Sciatic nerve (tissue), 2 donors: Measurements from ENCODE around the gene CAPN8. TPM values are rescaled to one million over a fixed set of nuclear protein-coding genes. Genes with fewer than 3 reads are reported as not detected.
"Not testable (repeated sequence)": the region's sequence is repeated elsewhere in the genome, so short reads cannot be mapped to it uniquely, and the experiment has no call there.

ENCODE experiments used
- ATAC-seq: fragments of 200-7000 bp; cut with Tn5 transposase; one replicate; pipeline ENCODE4 v1.9.1; 2020; ENCODE audit warnings: mild to moderate bottlenecking, moderate library complexity
- DNase-seq: peaks from one replicate; pipeline ENCODE4 v3.0.0-alpha.2; 2020; ENCODE audit warnings: low spot score
- intact Hi-C: fragments of 100-400 bp; cut with DNase I; formaldehyde crosslinking; loops from one replicate; pipeline ENCODE4 v1.14.2; 2022
- total RNA-seq: library from RNA; stranded (reverse); fragmentation: NEBNext Ultra II Directional; extraction: Animal tissue kit (Norgen Biotek cat#: 25700); gene quantifications from one replicate; pipeline ENCODE4 v1.2.1, GENCODE V29; 2021
- donor health status: DM: no; HTN: no; CAD: no.
- donor health status: DM: no; HTN: no; CAD: no.

Gene CAPN8
- total RNA-seq, 1 donor from 2014 or later: not detected

DNA sequence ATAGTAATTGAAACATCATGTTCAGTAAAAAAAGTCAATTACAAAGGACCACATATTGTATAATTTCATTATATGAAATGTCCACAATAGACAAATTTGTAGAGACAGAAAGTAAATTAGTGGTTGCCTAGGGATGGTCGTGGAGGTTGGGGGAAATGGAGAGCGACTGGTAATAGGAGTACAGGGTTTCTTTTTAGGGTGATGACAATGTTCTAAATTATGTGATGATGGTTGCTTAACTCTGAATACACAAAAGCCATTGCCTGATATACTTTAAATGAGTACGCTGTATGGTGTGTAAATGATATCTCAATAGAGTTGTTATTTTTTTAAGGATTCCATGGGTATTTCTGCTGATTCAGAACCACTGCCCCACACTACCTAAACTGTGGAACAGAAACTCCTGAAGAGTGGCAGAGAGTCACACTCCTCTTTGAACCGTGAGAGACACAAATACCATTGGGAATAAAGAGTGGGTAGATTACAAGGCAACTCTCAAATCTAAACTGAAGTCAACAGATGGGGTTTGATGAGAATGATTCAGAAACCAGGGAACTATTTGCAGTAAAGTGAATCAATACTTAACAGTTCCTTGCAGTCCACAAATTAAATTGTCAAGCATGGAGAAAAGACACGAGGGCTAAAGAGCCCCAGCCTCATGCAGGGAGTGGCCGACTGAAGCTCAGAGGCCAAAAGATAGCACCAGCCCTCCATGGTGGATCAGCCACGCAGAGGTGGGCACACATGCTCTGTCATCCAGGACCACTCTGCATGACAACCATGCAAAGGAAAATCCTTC lies 118.0 kb downstream of the CAPN8 start:
- DNase-seq (no peak), ATAC-seq (no peak)
- intact Hi-C loops: no loop called here

DNA sequence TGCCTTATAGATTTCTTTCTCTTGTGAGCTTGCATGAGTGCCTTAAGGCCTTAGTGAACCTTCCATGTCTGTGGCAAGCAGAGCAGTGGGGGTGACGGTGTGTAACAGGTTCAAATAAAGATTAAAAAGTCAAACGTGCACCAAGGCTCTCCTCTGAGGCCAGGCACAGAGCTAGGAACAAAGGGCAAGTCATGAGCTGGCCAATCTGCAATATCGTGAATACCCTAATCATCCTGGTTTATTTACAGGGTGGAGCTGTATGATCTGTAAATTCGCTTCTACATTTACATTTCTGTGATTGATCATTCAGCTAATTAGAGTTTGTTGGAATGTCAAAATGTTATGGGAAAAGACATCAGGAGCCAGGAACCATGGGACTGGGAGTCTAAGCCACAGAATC lies 120.2 kb downstream of the CAPN8 start:
- intact Hi-C loops: no loop called here
- no peak for ATAC-seq
- DNase-seq: no peak

DNA sequence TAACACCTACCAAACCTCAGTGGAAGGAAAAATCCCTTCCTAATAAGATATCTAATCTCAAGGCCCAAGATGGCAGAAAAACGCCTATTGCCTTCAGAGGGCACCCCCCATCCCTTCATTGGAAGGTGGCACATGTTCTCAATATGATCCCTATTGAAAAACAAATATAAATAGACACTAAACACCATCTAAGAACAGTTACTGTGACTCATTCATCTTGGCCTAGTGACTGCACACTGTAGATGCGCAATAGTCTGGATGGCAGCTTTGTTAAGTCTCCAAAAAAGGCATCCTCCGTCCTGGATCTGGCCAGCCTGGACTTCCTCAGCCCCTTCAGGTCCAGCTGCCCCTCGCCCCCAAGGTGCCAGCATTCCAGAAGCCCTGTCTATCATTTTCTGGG lies 121.9 kb downstream of the CAPN8 start:
- ATAC-seq (no peak), DNase-seq (no peak)
- intact Hi-C loops: no loop called here

GRCh38 chr1:223542831-223543230 lies 122.7 kb downstream of the CAPN8 start:
- no peak for DNase-seq
- no peak for ATAC-seq
- intact Hi-C loops: no loop called here

- DNase-seq (no peak), ATAC-seq (no peak)
- intact Hi-C loops: no loop called here
Observed at GRCh38 chr1:223540485-223541106, 124.9 kb downstream of the CAPN8 start.

DNA sequence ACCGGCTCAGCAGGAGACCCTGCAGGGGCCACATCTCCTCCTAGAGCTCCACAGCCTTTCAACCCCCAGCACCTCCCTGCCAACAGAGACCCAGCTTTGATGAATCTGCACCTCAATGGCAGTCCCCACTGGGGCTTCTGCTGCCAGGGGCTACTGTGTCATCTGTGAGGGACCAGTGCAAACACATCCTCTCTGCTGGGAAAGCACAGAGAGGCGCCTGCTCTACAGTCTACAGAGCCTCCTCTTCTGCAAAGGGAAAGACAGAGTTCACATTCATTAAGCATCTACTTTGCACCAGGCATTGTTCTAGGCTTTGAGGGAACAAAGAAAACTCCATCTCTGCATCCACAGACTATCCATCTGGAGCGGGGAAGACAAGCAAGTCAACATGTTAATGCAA lies 125.8 kb downstream of the CAPN8 start:
- intact Hi-C loops: no loop called here
- DNase-seq: no peak
- no peak for ATAC-seq

GRCh38 chr1:223538981-223539380 lies 126.5 kb downstream of the CAPN8 start:
- ATAC-seq: no peak
- intact Hi-C loops: no loop called here

DNA sequence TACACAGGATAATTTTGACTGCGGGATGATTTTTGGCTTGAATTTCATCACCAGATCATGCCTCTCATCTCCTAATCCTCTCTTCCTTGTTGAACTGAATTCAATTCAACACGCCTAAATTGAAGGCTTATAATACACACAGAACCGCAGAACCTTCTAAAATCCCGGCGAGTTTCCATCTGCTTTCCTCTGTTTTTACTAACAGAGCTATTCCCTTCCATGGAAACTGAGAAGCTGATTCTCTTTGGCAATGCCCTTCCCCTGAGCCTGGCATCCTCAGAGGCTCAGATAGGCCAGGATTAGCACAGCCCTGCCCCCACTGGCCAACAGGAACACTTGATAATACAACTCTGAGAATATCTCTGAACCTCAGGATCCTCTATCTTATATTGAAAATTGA lies 130.2 kb downstream of the CAPN8 start:
- no peak for DNase-seq
- intact Hi-C loops: no loop called here
- no peak for ATAC-seq

More at GRCh38 chr1:223538981-223539380, 126.5 kb downstream of the CAPN8 start:
- DNase-seq: no peak

DNA sequence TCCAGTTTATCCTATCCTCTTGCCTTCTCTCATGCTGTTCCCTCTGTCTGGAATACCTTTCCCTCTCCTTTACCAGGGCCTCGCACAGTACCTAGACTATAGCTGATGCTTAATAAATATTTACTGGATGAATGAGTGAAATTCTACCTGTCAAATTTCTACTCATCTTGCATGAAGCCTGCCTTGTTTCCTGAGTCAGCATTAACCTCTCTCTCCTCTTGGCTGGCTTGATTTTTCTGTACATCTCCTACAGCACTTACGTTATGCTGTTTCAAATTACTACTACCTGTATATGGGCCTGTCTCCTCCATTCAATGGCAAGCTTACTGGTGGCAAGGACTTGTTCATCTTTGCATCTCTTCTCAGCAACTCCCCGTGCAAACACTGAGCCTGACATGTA lies 130.8 kb downstream of the CAPN8 start:
- ATAC-seq (no peak), DNase-seq (no peak)
- intact Hi-C loops: no loop called here

DNA sequence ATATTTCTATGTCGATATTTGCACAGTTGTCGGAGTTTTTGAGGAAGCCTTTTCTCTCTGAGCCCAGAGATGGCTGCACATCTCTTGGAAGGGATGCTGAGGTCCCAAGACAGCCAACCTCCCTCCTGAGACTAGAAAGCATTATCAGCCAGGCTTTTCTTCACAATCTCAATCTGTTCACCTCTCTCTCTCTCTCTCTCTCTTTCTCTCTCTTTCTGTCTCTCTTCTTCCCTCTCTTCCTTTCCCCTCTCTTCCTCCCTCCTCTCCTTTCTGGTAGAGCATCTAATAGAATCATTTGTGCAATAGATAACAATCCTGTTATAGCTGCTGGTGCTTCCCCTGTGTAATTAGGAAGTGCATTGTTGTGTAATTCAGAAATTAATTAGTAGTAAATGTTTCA lies 131.8 kb downstream of the CAPN8 start:
- DNase-seq (no peak), ATAC-seq (no peak)
- intact Hi-C loops: no loop called here

- intact Hi-C loops: no loop called here
- ATAC-seq (no peak), DNase-seq (peak; percentile 65)
Observed at GRCh38 chr1:223531742-223532341, 133.7 kb downstream of the CAPN8 start.

DNA sequence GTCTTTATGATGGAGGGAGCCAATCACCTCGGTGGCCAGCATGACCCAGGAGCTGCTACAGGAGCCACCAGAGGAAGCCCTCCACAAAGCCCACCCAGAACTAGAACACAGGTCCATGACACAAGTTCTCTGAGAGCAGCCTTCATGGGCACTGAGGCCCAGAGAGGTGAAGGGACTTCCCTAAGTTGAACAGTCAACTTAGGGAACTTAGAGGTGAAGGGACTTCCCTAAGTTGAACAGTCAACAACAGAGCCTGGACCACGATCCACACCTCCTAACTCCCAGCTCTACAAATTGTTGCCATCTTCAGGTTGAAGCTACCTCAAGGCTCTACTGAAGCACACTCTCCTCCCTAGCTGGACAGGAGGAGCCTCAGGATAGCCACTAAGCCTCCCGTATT lies 139.5 kb downstream of the CAPN8 start:
- intact Hi-C loops: no loop called here
- ATAC-seq: no peak
- DNase-seq: no peak

- intact Hi-C loops: no loop called here
- DNase-seq (no peak), ATAC-seq (no peak)
Observed at GRCh38 chr1:223525546-223525945, 140.0 kb downstream of the CAPN8 start.

DNA sequence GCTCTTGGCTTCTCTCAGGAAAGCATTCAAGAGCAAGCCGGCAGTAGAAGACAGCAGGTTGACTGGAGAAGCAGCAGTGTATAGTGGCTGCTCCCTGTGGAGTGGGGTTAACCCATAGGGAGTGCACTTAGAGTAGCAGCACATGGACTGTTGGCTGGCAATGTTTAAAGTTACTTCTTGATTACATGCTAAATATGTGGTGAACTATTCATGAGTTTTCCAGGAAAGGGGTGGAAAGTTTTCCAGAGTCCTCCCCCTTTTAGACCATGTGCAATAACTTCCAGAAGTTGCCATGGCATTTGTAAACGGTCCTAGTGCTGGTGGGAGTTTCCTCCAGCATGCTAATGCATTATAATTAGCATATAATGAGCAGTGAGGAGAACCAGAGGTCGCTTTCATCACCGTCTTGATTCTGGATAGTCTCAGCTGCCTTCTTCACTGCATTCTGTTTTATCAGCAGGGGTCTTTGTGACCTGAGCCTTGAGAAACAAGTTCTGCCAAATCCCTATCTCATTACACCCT lies 140.5 kb downstream of the CAPN8 start:
- intact Hi-C loops: no loop called here
- ATAC-seq: no peak

DNA sequence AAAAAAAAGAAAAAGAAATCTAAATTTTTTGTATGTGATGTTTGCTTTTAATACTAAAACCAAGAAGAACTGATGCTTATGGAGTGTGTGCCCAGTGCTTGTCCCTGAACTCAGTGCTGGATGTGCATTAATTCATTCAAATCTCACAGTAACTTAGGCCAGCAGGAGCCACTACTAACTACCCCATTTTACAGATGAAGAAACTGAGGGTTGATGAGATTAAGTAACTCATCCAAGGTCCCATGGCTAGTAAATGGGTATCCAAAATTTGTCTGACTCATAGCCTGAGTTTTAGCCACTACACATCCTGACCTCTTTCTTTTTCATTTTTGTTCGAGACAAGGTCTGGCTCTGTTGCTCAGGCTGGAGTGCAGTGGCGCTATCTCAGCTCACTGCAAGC lies 144.4 kb downstream of the CAPN8 start:
- intact Hi-C loops: no loop called here
- DNase-seq: no peak
- ATAC-seq: no peak

More for the DNA sequence above, 140.5 kb downstream of the CAPN8 start:
- DNase-seq: no peak

DNA sequence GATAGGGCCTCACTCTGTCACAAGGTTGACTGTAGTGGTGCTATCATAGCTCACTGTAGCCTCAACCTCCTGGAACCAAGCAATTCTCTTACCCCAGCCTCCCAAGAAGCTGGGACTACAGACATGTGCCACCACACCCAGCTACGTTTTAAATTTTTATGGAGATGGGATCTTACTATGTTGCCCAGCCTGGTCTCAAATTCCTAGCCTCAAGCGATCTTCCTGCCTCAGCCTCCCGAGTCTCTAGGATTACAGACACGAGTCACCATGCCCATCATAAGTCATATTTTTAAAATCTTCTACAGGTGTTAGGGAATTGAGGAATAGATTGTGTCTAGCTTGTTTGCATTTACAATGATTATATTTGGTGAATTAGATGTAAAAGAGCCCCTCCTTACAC lies 145.3 kb downstream of the CAPN8 start:
- intact Hi-C loops: no loop called here
- ATAC-seq (no peak), DNase-seq (no peak)

DNA sequence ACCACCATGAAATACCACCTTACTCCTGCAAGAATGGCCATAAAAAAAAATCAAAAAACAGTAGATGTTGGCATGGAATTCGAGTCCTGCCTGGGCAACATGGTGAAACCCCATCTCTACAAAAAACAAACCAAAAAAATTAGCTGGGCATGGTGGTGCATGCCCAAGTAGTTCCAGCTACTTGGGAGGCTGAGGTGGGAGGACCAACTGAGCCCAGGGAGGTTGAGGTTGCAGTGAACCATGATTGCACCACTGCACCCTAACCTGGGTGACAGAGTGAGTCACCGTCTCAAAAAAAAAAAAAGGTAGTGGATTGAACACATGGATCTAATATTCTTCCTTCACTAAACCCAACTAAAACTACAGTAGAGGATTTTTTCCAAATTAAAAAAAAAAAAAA lies 146.4 kb downstream of the CAPN8 start:
- intact Hi-C loops: no loop called here
- no peak for DNase-seq
- ATAC-seq: no peak

DNA sequence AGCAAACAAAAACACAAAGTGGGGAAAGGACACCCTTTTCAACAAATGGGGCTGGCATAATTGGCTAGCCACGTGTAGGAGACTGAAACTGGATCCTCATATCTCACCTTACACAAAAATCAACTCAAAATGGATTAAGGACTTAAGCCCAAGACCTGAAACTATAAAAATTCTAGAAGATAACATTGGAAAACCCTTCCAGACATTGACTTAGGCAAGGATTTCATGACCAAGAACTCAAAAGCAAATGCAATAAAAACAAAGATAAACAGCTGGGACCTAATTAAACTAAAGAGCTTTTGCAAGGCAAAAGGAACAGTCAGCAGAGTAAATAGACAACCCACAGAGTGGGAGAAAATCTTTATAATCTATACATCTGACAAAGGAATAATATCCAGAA lies 146.9 kb downstream of the CAPN8 start:
- ATAC-seq, DNase-seq: not testable (repeated sequence)

GRCh38 chr1:223515926-223516325 lies 149.6 kb downstream of the CAPN8 start:
- DNase-seq: no peak
- intact Hi-C loops: no loop called here
- ATAC-seq: no peak

More for the DNA sequence above, 146.9 kb downstream of the CAPN8 start:
- intact Hi-C loops: not testable (repeated sequence)

DNA sequence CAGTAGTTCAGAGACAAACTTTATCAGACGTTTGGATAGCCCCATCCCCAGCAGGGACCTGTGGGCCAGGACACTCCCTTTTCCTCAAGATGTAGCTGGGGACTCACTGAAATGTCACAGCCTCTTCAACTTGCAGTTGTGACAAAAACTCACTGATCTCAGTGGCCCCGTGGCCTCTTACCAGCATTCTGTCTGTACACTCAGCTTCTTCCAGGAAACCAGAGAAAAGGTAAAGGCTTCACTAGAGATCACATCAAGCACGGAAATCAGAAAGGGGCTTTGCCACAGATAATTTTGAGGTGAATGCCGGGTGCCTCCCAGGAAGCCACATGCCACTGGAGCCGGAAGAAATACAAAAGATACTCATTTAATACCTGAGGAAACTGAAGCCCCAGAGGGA lies 150.1 kb downstream of the CAPN8 start:
- DNase-seq (no peak), ATAC-seq (no peak)
- intact Hi-C loops: no loop called here
